LHCN-M2 (cell line): ENCODE results near the gene IRF7. TPM values are rescaled to one million over a fixed set of nuclear protein-coding genes. Genes with fewer than 3 reads are reported as not detected.
"Not testable (repeated sequence)": the region's sequence is repeated elsewhere in the genome, so short reads cannot be mapped to it uniquely, and the experiment has no call there.

ENCODE experiments used
- DNase-seq: peaks from one replicate; pipeline ENCODE4 v3.0.0-alpha.2; 2012; ENCODE audit warnings: low read depth
- polyA plus RNA-seq: library from polyadenylated mRNA; unstranded; fragments of >200 nt; gene quantifications from one replicate; pipeline ENCODE4 v1.2.1, GENCODE V29; 2012; ENCODE audit warnings: missing spikeins
- total RNA-seq: library from RNA; depleted of rRNA; stranded (reverse); fragments of >200 nt; gene quantifications from 2 replicates; pipeline ENCODE4 v1.2.3, GENCODE V29; 2014; rRNA removed

The IRF7 gene
- 10.7 and 12.5 TPM in 2 replicates for total RNA-seq
- polyA plus RNA-seq: 7.8 TPM

DNA sequence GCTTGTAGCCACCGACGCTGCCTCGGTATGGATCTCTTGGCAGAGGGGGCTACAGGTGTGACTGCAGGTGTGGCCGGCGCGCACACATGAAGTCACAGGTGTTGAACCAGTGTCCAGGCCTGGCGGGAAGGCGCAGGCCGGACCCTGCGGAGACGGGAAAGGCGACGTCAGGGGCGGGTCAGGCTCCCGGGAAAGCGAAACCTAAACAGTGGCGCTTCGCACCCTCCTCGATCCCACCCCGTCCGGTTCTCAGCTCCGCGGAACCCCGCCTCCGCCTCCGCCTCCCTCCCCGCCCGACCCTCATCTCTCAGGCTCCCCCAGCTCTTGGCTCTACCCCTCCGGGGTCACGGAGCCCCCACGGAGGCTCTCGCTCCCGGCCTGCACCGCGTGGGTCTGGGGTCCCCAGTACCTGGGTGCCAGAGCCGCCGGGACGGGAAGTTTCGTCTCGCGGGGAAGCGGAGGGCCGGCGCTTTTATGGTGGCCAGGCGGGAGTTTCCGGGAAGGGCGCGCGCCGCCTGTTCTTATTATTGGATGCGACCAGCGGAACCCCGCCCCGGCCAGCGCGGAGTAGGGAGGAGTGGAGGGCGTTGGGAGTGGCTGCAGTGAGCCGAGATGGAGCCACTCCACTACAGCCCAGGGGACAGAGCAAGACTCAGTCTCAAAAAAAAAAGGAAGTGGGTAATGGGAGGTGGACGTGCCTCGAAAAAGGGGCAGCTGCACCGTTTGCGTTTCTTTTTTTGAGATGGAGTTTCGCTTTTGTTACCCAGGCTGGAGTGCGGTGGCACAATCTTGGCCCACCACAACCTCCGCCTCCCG is at the start of gene IRF7:
Gene IRF7 (minus strand): TSS at position 447 of the 816 bp plus-strand sequence. CDS start 586 bp downstream, outside the sequence.
- peak; percentile 86 for DNase-seq

DNA sequence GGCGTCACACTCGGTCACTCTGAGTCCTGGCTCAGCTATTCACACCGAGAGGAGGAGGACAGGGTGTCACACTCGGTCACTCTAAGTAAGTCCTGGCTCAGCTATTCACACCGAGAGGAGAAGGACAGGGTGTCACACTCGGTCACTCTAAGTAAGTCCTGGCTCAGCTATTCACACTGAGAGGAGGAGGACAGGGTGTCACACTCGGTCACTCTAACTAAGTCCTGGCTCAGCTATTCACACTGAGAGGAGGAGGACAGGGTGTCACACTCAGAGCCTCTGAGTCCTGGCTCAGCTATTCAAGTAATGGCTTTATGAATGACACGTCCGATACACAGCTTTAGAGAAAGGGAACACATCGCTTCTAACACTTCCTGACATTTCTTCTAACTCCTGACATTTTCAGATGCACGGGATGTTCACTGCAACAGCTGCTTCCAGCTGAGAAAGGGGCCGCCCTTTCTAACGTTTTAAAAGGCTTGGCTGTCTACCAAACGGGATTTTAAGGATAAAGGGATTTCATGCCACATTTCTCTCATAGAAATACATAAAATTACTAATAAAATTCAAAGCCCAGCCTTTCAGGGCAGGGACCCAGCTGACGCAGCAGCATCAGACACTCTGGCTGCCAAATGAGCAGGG is 49.4 kb upstream of the IRF7 start:
- DNase-seq: peak; percentile 83

DNA sequence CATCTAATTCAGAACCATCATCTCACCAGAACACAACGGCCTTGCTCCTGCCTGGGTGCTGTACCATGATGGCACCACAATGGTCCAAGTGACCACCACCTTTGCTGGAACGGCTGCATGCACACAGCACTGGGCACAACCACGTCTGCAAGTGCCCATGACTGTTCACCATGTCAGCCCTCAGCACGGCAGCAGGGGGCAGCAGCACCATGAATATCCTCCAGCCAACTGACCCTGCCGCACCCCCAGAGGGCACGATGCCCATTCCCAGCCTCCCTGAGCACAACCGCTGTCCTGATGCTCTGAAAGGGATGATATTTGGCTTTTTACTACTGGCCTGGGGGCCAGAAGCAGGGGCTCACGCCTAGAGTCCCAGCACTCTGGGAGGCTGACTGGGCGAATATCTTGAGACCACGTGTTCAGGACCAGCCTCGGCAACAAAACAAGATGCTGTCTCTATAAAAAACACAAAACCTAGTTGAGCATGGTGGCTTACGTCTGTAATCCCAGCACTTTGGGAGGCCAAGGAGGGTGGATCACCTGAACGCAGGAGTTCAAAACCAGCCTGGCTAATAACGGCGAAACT is 47.0 kb upstream of the IRF7 start:
- peak; percentile 51 for DNase-seq

DNA sequence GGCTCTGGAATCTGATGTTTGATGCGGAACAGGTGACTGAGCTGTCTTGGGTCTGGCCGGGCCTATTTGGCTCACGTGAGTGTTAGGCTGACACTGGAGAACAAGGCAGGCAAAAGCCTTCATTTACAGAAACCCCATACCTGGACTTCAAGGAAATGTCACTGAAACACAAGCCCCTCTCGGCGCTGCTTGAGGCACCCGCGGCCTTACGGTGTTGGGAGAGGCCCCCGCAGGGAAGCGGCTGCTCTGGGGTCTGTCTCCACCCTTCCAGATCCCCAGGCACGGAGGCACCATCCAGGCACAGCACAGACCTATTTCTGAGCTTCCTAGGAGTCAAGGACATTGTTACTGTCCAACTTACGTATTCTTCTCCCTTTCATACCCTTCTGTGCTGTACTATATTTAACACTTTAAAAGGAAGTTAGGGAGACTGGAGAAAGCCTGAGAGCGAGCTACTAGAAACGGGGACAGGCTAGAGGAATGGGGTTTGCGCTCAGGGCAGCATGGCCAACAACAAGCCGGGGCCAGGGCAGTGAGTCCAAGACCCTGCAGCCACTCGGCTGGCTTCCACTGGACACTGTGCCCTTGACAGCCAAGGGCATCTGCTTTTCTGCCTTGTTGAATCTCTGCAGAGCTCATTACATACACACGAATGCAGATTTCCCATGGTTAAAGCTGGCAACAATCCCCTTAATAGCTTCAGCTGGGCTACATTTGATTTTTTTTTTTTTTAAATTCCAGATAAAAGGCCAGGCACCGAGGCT is 45.1 kb upstream of the IRF7 start:
- no peak for DNase-seq

DNA sequence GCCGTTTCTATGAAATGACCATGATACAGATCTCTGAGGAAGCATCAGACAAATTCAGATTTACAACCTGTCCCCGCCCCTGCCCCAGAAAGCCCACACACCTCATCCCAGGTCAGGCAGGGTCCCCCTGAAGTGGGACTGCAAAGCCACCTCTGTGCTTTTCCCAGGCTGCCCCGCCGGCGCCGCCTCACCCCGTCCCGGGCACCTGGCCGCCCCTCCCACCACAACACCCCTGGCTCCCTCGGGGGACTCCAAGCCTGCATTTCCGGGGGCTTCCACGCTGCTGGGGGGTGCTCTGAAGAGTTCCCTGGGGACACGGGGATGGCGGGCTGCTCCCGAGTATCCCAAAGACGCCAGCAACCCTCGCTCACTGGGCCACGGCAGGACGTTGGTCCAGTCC is 44.5 kb upstream of the IRF7 start:
- no peak for DNase-seq

DNA sequence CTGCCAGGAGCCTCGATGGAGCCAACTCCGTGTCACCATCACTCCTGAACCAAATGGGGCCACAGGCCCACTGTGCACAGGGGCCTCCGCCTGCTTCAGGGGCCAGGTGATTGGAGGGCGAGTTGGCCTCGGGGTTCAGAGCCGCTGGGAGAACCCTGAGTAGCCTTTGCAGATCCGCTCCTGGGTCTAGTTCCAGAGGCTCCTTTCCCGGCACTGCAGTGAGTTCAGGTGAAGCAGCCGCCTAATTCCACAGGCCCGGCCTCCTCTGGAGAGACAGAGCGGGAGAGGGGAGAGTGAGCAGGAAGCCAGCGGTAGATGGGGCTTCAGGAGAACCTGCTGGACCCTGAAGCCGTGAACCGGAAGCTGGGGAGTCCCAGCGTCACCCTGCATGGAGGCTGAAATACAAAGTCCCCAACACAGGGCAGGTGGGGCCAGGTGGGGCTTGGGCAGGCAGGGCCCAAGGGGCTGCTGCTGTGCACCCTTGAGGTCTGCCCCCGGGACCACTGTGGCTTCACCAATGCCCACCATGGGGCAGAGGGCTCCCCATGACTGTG is 43.9 kb upstream of the IRF7 start:
- DNase-seq: no peak

DNA sequence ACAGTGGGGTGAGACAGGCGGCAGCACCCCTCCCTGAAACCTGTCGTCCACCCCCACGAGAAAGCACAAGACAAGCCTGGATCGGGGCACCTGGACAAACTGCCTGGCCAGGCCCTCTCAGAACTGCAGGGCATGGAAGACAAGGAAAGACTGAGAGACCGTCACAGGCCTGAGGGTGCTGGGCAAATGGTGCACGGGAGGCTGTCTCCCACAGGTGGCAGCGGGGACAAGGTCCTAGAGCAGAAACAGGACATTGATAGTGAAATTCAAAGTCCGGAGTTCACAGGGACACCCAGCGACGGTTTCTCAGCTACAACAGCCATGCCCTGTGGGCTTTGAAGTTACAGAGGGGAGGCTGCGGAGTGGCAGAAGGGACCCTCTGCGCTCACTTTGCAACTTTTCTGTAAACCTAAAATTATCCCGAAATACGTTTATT is 42.0 kb upstream of the IRF7 start:
- no peak for DNase-seq

DNA sequence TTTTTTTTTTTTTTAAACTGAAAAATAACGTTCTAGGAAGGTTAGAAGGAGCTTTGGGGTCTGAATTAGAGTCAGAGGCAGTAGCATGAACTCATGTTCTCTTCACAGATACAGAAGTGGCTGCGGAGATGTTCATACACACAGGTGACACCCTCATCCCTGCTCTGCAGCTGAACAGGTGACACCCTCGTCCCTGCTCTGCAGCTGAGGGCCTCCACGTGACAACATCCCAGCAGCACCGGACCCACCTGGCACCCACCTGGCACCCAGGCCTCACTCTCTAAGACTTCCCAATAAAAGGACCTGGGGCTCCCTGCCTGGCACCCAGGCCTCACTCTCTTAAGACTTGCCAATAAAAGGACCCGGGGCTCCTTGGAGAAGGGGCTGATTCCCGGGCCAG is 41.1 kb upstream of the IRF7 start:
- DNase-seq: no peak

DNA sequence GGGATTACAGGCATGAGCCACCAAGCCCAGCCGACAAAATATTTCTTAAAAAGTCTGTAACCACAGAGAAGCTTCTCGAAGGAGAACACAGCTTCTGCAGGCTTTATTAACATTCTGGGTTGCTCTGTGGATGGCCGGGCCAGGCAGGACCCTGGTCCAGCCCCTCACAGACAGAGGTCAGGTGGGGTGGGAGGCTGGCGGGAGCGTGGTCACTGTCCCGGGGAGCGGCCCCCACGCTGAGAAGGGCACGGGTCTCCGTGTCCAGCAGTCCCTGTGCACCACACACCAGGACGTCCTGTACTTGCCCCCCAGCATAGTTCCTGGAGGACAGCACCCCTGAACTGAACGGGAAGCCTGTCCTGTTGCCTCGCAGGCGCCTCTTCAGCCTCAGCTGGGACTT is 40.7 kb upstream of the IRF7 start:
- DNase-seq: no peak

DNA sequence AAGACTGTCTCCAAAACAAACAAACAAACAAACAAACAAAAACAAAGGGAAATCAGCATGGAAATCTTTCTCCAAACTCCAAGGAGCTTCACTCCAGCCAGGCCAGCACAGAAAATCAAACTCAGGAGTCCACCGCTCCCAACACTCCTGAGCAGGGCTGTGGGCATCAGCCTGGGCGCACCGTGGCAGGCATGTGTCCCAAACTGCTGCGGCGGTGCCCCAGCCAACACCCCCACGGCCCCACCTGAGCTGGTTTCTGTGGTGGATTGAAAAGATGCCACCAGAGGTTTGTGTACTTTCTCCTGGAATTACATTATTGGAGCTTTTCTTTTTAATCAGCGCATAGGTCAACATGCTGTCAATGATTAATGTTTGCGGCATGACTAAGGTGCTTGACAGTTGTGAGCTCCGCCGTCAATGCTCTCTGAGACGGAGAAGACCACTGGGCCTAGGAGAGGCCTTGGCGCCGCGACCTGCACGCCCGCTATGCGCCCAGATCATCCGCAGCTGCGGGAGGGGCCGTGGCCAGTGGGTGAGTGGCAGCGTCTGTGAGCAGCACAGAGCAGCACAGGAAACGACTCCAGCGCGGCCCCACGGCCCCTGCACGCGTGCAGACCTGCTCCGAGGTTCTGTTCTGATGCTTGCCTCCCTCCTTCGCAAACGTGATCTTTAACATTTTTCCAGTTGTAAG is 39.4 kb upstream of the IRF7 start:
- DNase-seq: no peak

DNA sequence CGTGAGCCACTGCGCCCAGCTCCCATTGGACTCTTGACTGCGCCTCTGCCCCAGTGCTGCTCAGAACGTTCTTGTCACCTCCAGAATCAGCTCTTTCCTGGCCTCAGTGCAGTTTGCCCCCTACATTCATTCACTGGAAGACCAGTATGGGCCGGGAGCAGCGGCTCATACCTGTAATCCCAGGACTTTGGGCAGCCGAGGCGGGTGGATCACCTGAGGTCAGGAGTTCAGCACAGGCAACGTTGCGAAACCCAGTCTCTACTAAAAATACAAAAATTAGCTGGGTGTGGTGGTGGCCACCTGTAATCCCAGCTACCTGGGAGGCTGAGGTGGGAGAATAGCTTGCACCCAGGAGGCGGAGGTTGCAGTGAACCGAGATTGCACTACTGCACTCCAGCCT is 38.7 kb upstream of the IRF7 start:
- DNase-seq: not testable (repeated sequence)

DNA sequence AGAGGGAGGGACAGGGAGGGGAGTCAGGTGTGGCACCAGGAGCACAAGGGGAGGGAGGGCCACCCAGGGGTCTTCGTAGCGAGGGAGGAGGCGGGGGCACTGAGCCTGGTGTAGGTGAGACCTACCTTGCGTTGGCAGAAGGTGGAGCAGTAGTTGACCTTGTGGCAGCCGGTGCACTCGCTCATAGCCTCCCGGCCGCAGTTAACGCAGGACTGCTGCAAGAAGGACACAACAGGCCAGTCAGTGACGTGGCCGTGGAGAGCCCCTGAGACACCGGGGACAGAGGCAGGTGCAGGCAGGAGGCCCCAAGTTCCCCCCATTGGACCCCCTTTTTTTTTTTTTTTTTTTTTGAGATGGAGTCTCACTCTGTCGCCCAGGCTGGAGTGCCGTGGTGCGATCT is 38.1 kb upstream of the IRF7 start:
- DNase-seq: no peak

DNA sequence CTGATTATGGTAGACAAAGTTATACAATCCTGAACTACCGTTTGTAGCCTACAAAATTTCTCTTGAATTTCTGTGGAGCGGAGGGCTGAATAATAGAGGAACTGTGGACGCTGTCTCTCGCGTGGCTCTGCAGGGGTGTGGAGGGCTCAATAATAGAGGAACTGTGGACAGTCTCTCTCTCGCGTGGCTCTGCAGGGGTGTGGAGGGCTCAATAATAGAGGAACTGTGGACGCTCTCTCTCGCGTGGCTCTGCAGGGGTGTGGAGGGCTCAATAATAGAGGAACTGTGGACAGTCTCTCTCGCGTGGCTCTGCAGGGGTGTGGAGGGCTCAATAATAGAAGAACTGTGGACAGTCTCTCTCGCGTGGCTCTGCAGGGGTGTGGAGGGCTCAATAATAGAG is 37.4 kb upstream of the IRF7 start:
- not testable (repeated sequence) for DNase-seq

DNA sequence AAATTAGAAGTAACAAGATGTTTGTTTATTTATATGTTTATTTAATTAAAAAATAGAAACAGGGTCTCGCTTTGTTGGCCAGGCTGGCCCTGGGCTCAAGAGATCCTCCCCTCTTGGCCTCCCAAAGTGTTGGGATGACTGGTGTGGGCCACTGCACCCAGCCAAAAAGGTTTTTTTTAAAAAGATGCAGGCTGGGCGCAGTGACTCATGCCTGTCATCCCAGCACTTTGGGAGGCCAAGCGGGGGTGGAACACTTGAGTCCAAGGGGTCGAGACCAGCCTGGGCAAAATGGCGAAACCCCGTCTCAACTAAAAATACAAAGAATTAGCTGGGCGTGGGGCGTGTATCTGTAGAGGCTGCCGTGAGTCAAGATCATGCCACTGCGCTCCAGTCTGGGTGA is 34.7 kb upstream of the IRF7 start:
- peak; percentile 29 for DNase-seq

DNA sequence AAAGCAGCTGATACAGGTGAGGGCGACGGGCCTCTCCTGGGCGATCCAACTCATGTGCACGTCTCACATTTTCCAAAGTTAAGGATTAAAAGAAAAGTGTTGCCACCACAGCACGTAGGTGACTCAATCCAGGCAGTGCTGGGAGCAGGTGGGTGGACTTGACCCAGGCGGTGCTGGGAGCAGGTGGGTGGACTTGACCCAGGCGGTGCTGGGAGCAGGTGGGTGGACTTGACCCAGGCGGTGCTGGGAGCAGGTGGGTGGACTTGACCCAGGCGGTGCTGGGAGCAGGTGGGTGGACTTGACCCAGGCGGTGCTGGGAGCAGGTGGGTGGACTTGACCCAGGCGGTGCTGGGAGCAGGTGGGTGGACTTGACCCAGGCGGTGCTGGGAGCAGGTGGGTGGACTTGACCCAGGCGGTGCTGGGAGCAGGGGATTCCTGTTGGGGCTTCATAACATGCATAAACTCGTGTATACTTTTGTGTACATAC is 32.0 kb upstream of the IRF7 start:
- not testable (repeated sequence) for DNase-seq

DNA sequence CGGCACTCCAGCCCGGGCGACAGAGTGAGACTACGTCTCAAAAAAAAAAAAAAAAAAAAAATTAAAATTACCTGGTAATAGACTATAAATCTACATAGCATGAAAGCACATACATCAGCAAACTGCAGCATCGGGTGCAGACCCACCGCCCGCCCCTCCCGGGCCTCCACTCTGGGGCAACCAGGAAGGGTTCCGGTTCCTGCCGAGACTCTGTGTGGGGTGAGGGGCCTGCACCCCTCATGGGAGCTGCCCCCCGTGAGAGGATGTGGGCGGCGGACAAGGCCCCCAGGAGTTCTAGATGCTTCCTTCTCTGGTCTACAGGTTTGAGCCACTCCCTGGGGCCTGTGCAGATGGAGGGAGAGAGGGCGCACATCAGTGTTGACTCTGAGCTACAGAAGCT is 30.5 kb upstream of the IRF7 start:
- no peak for DNase-seq

DNA sequence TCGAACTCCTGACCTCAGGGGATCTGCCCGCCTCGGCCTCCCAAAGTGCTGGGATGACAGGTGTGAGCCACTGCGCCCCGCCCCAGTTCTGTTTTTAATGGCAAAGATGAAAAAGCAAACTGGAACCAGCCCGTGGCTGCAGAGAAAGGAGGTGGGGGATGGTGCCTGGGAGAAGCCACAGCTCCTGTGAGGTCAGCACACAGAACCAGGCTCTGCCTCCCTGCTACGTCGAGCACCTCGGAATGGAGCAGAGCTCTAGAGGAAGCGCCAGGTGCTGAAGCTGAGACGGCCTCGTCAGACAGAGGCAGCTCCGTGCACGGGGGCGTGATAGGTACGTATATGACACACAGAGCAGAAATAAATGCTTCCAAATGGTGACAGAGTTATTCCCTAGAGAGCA is 29.8 kb upstream of the IRF7 start:
- DNase-seq: no peak

DNA sequence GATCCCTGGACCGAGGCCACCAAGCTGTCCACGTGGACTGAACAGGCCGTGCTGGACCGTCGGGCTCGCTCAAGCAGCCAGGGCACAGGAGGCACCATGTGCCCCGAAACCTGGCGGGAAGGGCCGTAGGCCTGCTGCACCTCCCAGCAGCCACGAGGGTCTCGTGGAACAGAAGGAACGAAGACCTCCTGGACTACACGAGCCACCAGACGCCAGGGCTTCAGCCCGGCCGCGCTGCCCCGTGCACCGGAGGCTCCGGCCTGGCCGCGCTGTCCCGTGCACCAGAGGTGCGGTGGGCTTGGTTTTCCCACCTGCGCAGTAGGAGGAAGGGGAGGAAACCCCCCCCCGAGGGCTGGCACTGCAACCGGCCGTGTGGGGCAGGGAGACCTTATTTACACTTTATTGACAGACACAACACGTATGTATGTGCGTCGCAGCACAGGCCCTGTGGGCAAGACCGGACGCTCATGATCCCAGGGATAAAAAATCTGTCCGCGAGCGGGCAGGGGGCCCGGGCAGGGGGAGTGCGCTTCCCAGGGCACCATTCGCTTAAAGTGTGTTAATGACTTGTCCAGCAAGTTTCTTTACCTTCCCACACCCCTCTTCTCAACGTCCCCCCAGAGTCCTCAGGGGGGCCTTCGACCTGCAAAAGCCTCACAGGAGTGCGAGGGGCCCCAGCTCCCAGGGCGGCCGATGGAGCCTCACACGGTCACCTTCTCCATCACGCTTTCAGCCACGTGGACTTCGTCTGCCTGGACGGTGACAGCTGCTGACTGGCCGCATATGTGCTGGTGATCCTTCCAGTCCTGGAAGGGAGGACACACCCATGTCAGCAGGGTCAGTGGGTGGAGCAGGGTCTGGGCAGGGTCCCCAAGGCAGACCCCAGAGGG is 28.3 kb upstream of the IRF7 start:
- no peak for DNase-seq

DNA sequence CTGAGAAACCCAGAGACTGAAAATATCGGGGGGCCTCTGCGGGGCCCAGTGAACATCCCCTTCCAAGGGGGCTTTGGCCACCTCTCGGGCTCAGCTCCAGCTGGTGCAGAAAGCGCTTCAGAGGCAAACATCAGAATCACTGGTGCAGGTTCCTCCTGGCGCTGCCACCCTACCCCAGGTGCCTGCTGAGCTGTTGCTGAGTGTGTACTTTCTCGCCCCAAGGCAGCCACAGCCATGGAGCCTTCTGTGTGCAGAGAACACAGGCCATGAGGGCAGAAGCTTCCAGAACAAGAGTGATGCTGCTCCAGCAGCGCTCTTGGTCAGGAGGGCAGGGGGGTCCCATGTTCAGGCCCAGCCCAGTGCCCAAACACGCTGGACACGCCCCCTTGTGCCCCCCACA is 27.6 kb upstream of the IRF7 start:
- DNase-seq: no peak
